SU-DHL-6 (cell line): Measurements from ENCODE around the gene PHKA1.

Experiments
- CTCF ChIP-seq: fragments of 200-600 bp; sonication (generic); IDR thresholded peaks from one replicate; pipeline ENCODE4 v1.5.1; 2017; ENCODE audit warnings: antibody characterized with exemption, mild to moderate bottlenecking, low read length, moderate library complexity; ENCODE audit not compliant: insufficient read depth, poor library complexity, severe bottlenecking
- EZH2phosphoT487 ChIP-seq: fragments of 200-600 bp; sonication (generic), shearing (Covaris generic); conservative IDR thresholded peaks from 2 replicates; pipeline ENCODE4 v1.6.1; 2018; ENCODE audit warnings: mild to moderate bottlenecking, antibody characterized with exemption, low read length, moderate library complexity, mixed read lengths

- TF ChIP-seq CTCF: no peak
- no peak for TF ChIP-seq EZH2phosphoT487
Observed at GRCh38 chrX:72705814-72706213, 8.3 kb downstream of the PHKA1 start.
